ENCODE results near the gene DCLRE1C. TPM values are rescaled to one million over a fixed set of nuclear protein-coding genes. Genes with fewer than 3 reads are reported as not detected.

The DCLRE1C gene
- total RNA-seq, 4 donors from 2014 or later: 8.2 to 15.6 (median 11.4) TPM

- no peak overlapping the region for H3K27ac ChIP-seq
Observed at GRCh38 chr10:14924013-14924412, 29.9 kb downstream of the DCLRE1C start.

GRCh38 chr10:14918964-14919363, 34.9 kb downstream of the DCLRE1C start:
- 83 to 91% methylated on average over 3 of the region's 3 CpGs for WGBS, 2 donors
- intact Hi-C loops (cut with DNase I): no loop called here
- H3K9me3 ChIP-seq: peaks cover 0 to 26% (median 18%) of the 10 kb centered on the region in 3 donors
- no peak overlapping the region for H3K4me3 ChIP-seq
- no peaks in the 10 kb centered on the region for H3K27me3 ChIP-seq
- TF ChIP-seq CTCF (IDR thresholded peaks at IDR 0.05) (no peak), POLR2A (IDR thresholded peaks at IDR 0.05) (no peak)
- H3K36me3 ChIP-seq: peaks cover 18 to 99% (median 30%) of the 10 kb centered on the region in 3 donors
- no peak overlapping the region for H3K27ac ChIP-seq
- no peaks in the 10 kb centered on the region for H3K4me1 ChIP-seq
- DNase-seq: no peak

More at GRCh38 chr10:14924013-14924412, 29.9 kb downstream of the DCLRE1C start:
- no peaks in the 10 kb centered on the region for H3K4me1 ChIP-seq
- intact Hi-C loops (cut with DNase I): no loop called here
- no peaks in the 10 kb centered on the region for H3K27me3 ChIP-seq
- no peaks in the 10 kb centered on the region for H3K9me3 ChIP-seq
- no peak for DNase-seq
- 85 to 91% methylated on average over 6 to 7 of the region's 7 CpGs for WGBS, 2 donors
- H3K4me3 ChIP-seq: no peak overlapping the region
- peaks cover 9 to 100% (median 23%) of the 10 kb centered on the region in 3 donors for H3K36me3 ChIP-seq
- no peak for TF ChIP-seq CTCF (IDR thresholded peaks at IDR 0.05)
- no peak for TF ChIP-seq POLR2A (IDR thresholded peaks at IDR 0.05)

GRCh38 chr10:14917827-14918226, 36.1 kb downstream of the DCLRE1C start:
- TF ChIP-seq CTCF (IDR thresholded peaks at IDR 0.05) (no peak), POLR2A (IDR thresholded peaks at IDR 0.05) (no peak)
- peaks cover 20 to 99% (median 30%) of the 10 kb centered on the region in 3 donors for H3K36me3 ChIP-seq
- H3K9me3 ChIP-seq: peaks cover 0 to 26% (median 18%) of the 10 kb centered on the region in 3 donors
- H3K4me1 ChIP-seq: no peaks in the 10 kb centered on the region
- intact Hi-C loops (cut with DNase I): no loop called here
- no peak overlapping the region for H3K4me3 ChIP-seq
- WGBS, 2 donors: 93 to 97% methylated on average over 3 of the region's 3 CpGs
- DNase-seq: no peak
- H3K27ac ChIP-seq: no peak overlapping the region
- no peaks in the 10 kb centered on the region for H3K27me3 ChIP-seq

GRCh38 chr10:14916600-14916999, 37.3 kb downstream of the DCLRE1C start:
- intact Hi-C loops (cut with DNase I): no loop called here
- H3K36me3 ChIP-seq: peaks cover 25 to 99% (median 25%) of the 10 kb centered on the region in 3 donors
- 88 to 97% methylated on average over 2 of the region's 2 CpGs for WGBS, 2 donors

GRCh38 chr10:14911801-14912200, 42.1 kb downstream of the DCLRE1C start:
- intact Hi-C loops (cut with DNase I): no loop called here
- no peak for DNase-seq
- Histone ChIP-seq H3K4me1 (no peaks in the 10 kb centered on the region), H3K4me3 (no peak overlapping the region), H3K36me3 (peaks cover 7 to 96% (median 10%) of the 10 kb centered on the region in 3 donors), H3K27me3 (no peaks in the 10 kb centered on the region), H3K9me3 (peaks cover 0 to 10% (median 4%) of the 10 kb centered on the region in 3 donors), H3K27ac (no peak overlapping the region)
- 92 to 99% methylated on average over 3 of the region's 3 CpGs for WGBS, 2 donors
- no peak for TF ChIP-seq POLR2A (IDR thresholded peaks at IDR 0.05)
- TF ChIP-seq CTCF (IDR thresholded peaks at IDR 0.05): no peak

More at GRCh38 chr10:14916600-14916999, 37.3 kb downstream of the DCLRE1C start:
- TF ChIP-seq CTCF (IDR thresholded peaks at IDR 0.05) (no peak), POLR2A (IDR thresholded peaks at IDR 0.05) (no peak)
- peaks cover 0 to 26% (median 18%) of the 10 kb centered on the region in 3 donors for H3K9me3 ChIP-seq
- no peak overlapping the region for H3K27ac ChIP-seq
- H3K27me3 ChIP-seq: no peaks in the 10 kb centered on the region
- H3K4me1 ChIP-seq: no peaks in the 10 kb centered on the region
- no peak overlapping the region for H3K4me3 ChIP-seq
- no peak for DNase-seq
